ENCODE results near the gene CREM. TPM values are rescaled to one million over a fixed set of nuclear protein-coding genes. Genes with fewer than 3 reads are reported as not detected.

The CREM gene
- total RNA-seq, 1 experiment from 2014 or later, result 47.3 TPM

GRCh38 chr10:35135861-35136260 lies 9.2 kb downstream of the CREM start:
- no peak for DNase-seq (ENCODE audit: low spot score)

GRCh38 chr10:35136263-35136815 lies 9.7 kb downstream of the CREM start:
- DNase-seq (ENCODE audit: low spot score), result no peak

- DNase-seq (ENCODE audit: low spot score), result no peak
Observed at GRCh38 chr10:35140126-35140525, 13.5 kb downstream of the CREM start.

- no peak for DNase-seq (ENCODE audit: low spot score)
Observed at GRCh38 chr10:35140727-35141126, 14.1 kb downstream of the CREM start.

GRCh38 chr10:35150308-35150707 lies 23.7 kb downstream of the CREM start:
- DNase-seq (ENCODE audit: low spot score), result no peak

GRCh38 chr10:35152992-35153391 lies 26.3 kb downstream of the CREM start:
- DNase-seq (ENCODE audit: low spot score), result no peak

- DNase-seq (ENCODE audit: low spot score), result no peak
Observed at GRCh38 chr10:35153716-35154115, 27.1 kb downstream of the CREM start.

GRCh38 chr10:35160743-35161142 lies 34.1 kb downstream of the CREM start:
- DNase-seq (ENCODE audit: low spot score), result no peak

GRCh38 chr10:35161906-35162305 lies 35.3 kb downstream of the CREM start:
- no peak for DNase-seq (ENCODE audit: low spot score)

- DNase-seq (ENCODE audit: low spot score), result no peak
Observed at GRCh38 chr10:35165136-35165535, 38.5 kb downstream of the CREM start.

GRCh38 chr10:35165811-35166210 lies 39.2 kb downstream of the CREM start:
- no peak for DNase-seq (ENCODE audit: low spot score)

GRCh38 chr10:35166607-35167006 lies 40.0 kb downstream of the CREM start:
- DNase-seq (ENCODE audit: low spot score), result no peak

GRCh38 chr10:35167342-35167741 lies 40.7 kb downstream of the CREM start:
- no peak for DNase-seq (ENCODE audit: low spot score)

GRCh38 chr10:35172146-35172545 lies 45.5 kb downstream of the CREM start:
- no peak for DNase-seq (ENCODE audit: low spot score)

GRCh38 chr10:35172574-35172973 lies 45.9 kb downstream of the CREM start:
- no peak for DNase-seq (ENCODE audit: low spot score)

GRCh38 chr10:35178331-35178730 lies 51.7 kb downstream of the CREM start:
- no peak for DNase-seq (ENCODE audit: low spot score)

GRCh38 chr10:35182631-35183510 lies 56.2 kb downstream of the CREM start:
- no peak for DNase-seq (ENCODE audit: low spot score)

GRCh38 chr10:35184527-35185171 lies 58.0 kb downstream of the CREM start:
- DNase-seq (ENCODE audit: low spot score), result no peak

- no peak for DNase-seq (ENCODE audit: low spot score)
Observed at GRCh38 chr10:35185260-35186034, 58.8 kb downstream of the CREM start.

GRCh38 chr10:35188954-35189353 lies 62.3 kb downstream of the CREM start:
- no peak for DNase-seq (ENCODE audit: low spot score)

- no peak for DNase-seq (ENCODE audit: low spot score)
Observed at GRCh38 chr10:35191523-35191922, 64.9 kb downstream of the CREM start.

GRCh38 chr10:35192645-35193249 lies 66.1 kb downstream of the CREM start:
- DNase-seq (ENCODE audit: low spot score), result no peak
